ENCODE data around the gene ARHGAP10.

DNA sequence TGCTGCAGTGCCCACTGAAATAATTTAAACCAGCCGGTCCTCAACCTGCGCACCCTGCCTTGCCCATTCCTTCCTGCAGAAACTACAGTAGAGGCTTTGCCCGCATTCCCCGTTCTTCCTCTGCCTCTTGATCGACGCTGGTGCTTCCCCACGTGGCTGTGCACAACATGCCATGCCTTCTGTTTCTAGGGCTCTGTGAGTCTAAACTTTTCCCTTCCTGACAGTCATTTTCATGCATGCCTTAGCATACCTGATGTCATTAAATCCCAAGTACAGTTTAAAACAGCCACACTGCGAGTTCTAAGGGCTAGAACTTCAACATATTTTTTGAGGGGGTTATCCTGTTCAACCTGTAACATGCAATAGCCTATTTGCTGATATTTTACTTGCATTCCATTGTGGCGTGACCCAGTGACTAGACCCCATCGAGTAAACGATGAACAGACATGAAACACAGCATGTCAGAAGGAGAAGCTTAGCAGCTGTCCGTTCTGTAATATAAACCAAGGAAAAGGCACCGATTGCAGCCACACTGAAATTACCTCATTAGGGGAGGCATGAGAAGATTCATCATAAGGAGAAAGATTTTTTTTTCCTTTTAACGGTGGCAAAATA, 232.5 kb downstream of the ARHGAP10 start:
- TF ChIP-seq, protein P1, sequence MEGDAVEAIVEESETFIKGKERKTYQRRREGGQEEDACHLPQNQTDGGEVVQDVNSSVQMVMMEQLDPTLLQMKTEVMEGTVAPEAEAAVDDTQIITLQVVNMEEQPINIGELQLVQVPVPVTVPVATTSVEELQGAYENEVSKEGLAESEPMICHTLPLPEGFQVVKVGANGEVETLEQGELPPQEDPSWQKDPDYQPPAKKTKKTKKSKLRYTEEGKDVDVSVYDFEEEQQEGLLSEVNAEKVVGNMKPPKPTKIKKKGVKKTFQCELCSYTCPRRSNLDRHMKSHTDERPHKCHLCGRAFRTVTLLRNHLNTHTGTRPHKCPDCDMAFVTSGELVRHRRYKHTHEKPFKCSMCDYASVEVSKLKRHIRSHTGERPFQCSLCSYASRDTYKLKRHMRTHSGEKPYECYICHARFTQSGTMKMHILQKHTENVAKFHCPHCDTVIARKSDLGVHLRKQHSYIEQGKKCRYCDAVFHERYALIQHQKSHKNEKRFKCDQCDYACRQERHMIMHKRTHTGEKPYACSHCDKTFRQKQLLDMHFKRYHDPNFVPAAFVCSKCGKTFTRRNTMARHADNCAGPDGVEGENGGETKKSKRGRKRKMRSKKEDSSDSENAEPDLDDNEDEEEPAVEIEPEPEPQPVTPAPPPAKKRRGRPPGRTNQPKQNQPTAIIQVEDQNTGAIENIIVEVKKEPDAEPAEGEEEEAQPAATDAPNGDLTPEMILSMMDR (IDR thresholded peaks at IDR 0.05; ENCODE audit: borderline replicate concordance, extremely low read depth, low read length, poor library complexity, severe bottlenecking), result no peak
- no peak for TF ChIP-seq EZH2 (IDR thresholded peaks at IDR 0.05; ENCODE audit: borderline replicate concordance, low read depth, low read length, severe bottlenecking)

All from DND-41 (cell line).